EH (cell line): Measurements from ENCODE around the gene EIF6.
"Not testable (repeated sequence)": the region's sequence is repeated elsewhere in the genome, so short reads cannot be mapped to it uniquely, and the experiment has no call there.

Experiments
- DNase-seq: peaks from one replicate; pipeline ENCODE4 v3.0.0-alpha.2; 2015; ENCODE audit warnings: low read depth

The EIF6 gene

DNA sequence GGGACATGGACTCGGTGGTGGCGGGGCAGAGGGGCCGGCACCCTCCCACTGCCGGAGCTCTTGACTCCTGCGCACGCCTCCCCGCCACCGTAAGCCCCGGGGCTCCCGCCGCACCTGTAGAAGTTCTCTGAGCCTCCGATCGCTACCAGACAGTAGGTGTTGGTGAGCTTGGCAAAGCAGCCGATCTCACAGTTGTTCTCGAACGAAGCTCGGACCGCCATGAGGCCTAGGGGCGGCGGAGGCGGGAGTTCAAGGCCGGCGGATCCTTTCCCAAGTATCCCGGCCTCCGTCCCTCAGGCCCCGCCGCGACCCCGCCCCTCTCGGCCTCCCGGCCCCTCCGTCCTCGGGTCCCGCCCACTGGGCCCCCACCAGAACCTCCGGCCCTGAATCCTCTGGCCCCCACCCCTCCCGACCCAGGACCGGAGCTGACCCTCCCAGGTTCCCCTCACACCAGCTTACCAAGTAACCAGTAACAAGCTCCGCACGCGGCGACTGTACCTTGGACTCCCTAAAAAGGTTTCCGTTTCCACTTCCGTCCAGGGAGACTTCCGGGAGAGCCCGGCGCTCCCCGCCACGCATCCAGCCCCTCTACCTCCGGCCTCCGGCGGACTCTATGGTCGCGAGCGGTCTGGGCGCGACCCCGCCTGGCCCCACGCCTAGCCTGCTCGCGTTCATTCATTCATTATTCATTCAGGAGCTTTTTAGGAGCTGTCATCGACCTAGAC, at the start of gene EIF6:
Gene EIF6, minus strand, starts transcription at position 506 of the 725 bp plus-strand sequence. Its CDS starts 285 bp downstream, at position 221.
- peak; percentile 90 for DNase-seq

DNA sequence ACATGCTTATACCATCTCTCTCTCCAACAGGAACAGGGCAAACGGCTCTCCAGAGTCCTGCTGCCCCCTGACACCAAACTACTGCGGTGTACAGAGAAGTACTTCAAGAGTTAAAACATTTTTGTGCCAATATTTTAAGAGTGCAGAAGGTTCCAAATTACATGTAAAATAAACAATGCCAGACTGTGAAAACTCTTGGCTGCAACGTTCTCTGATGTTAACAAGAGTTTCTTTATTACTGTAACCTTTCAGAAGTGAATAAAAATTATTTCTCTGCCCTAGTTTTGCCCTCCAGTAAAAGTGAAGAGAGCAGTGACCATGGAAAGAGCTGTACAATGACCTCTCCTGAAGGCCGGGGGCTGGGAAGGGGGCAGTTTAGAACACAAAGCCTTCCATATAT, 49.0 kb upstream of the EIF6 start:
- no peak for DNase-seq

DNA sequence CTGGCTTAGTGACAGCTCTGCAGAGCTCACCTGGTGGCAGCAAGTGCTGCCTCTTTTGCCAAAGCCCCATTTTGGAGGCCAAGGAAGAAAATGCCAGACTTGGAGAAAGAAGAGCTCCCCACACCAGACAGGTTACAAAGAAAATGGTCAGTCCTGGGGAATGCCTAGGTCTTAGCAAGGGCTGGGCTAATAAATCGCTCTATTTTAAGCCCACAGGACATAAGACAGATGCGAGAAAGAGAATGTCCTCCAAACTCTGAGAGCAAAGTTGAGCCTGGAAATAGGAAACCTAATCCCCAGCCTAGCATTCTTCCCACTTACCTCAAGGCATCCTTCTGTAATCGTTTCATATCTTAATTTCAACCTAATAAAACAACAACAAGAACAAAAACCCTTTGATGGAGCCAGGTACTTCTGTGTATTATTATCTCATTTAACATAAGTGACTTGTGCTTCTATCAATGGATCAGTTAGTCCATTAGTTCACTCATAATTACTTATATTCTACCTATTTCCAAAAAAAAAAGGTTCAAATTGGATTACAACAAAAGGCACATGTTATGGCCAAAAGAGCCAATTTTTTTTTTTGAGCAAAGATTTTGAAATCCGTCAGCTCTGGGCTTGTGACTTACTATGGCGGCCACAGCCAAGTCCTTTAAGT, 48.1 kb upstream of the EIF6 start:
- DNase-seq, result no peak

DNA sequence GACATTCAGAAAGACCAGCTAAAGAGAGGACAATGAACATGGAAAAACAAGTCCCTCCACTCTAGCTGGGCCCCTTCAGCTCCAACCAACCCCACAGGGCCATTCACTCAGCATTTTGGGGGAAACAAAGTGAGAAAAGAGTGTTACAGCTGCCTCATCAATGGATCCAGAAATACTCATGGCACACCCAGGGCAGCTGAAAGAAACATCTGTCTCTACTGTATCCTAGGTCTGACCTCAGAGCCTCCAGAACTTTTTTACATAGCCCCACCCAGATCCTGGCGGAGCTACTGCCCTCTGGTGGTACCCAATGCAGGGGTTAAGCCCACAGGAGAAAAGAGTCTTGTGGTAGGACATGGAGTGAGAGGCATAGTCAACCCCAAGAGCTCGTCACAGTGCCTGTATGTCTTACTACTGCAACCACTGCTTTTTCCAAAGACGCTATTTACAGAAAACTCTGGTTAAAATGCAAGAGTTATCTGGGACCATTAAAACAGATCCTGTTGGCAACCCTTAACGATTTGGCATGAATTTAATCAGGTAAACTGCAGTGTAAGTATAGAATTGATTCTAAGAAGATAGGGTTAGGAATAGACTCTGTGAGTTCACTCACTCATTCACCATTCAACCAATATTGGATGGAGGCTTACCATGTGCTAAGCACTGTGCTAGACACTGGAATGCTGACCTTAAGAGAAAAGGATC, 45.0 kb upstream of the EIF6 start:
- peak; percentile 63 for DNase-seq

DNA sequence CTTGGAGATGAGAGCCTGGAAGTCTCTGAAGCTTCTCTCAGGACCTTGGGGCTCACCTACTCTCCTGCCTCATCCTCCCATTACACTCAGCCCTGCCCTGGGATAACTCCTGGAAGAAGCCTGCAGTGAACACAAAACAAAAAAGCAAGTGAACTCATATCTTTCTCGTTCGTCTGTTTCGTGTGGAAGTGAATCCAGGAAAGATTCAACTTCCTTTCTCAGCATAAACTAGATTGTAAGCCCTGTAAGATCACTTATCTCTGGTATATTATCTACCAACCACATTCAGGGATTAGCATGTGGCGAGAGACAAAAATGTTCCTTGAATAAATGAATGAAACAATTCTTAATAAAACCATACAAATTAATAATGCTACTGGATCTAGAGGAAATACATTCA, 44.1 kb upstream of the EIF6 start:
- no peak for DNase-seq

DNA sequence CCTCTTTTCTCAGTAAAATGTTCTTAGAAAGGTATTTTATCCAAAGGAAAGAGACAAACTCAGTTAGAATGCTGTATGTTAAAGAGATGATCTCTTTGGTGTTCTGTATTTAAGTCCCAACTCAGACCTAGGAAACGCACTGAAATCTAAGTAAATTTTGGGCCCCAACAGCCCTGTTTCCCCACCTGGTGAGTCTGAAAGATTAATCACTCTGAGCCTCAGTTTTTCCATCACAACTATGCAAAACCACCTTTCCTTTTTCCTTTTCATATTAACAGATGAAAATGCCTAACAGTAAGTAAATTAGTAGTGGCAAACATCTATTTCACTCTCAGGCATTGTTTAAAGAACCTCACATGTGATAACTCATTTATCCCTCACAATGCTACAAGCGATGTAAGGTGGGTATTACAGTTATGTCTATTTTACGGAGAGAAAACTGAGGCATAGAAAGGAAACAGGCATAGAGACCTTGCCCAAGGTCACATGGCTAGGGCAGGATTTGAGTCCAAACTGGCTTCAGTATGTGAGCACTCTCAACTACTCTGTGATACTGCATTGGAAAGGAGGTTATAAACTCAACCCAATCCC, 43.6 kb upstream of the EIF6 start:
- DNase-seq, result no peak

DNA sequence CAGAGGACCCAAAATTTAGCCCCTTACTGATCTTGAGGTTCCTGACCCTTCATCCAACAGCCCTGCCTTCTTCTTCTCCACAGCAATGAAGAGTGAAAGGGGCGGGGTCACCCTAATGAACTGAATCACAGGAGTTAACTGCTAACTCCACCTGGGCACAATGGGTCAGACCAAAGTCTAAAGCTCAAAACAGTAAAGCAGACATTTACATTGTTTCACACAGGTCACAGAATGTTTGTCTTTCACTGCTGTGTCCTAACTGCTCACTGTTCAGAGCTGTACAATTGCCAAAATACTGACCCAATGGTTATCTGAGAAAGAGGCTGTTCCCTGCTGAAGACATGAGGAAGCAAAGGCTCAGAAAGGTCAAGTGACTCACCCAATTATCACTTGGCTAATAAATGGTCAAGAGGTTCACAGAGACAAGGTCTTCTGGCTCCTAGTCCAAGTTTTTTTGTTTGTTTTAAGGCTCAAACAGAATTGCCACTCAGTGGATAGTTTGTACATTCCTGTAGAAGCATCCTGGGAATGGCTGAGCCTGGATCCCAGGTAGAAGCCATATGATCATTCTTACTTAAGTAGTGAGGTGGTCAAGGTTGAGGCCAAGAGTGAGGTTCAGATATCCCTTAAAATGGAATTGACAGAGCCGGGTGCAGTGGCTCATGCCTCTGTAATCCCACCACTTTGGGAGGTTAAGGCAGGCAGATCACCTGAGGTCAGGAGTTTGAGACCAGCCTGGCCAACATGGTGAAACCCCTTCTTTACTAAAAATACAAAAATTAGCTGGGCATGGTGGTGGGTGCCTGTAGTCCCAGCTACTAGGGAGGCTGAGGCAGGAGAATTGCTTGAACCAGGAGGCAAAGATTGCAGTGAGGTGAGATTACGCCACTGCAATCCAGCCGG, 42.8 kb upstream of the EIF6 start:
- peak; percentile 85 for DNase-seq

DNA sequence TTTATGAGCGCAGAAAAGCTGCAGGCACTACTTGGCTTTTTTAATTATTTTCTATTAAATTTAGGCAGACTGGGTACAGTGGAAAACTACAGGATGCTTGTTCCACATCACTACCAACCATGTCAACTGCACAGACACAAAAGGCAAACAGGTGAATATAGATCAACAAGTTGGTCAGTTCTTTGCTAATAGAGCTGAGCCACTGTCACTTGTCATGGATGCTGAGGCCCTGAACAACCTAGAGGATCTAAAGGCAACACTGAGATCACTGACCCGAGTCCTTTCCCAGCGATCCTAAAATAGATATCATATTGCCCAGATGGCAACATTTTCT, 42.1 kb upstream of the EIF6 start:
- no peak for DNase-seq

DNA sequence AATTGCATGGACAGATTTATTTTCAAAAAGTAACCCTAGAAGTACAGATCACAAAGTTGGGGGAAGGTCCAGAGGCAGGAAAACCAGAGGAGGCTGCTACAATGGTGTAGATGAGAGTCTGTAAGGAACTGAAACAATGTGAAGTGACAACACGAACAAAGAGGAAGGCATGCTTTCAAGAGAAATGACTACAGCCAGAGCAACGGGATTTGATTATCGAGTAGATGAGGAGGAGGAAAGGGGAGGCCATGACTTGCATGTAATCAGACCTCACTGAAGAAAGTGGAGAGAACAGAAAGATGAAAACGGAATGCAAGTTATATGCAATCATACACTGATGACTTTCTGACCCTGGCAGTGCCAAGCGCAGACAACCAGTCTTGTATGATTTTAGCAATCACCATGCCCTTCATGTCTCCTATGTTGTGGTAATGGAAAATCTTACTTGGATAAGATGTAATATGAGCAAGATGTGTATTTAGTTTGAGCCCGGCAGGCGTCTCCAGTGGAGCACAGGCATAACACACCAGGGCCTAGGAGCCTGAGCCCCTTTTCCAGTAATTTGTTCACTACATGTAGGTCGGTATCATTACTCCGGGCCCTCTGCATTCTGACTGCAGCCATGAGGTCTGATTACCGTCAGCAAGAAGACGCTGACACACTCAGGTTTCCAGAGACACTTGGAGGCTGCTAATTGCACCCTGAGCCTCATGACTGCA, 41.6 kb upstream of the EIF6 start:
- DNase-seq, result peak; percentile 34

DNA sequence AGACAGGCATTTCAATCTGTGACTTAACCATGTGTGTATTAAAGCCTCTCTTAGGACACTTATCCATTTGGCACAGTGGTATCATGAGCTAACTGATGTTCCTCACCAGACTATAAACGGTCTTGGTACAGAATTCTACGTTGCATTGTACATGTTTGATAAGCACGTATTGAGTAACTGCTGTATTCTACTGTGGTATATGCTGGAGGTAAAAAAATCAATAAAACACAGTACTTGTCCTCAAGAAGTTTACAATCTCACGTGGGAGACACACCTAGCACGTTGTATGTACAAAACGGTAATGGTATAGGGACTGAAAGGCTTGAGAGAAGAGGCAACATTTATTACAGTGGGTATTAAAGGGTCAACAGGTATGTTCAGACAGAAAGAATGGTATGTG, 40.8 kb upstream of the EIF6 start:
- DNase-seq, result no peak

DNA sequence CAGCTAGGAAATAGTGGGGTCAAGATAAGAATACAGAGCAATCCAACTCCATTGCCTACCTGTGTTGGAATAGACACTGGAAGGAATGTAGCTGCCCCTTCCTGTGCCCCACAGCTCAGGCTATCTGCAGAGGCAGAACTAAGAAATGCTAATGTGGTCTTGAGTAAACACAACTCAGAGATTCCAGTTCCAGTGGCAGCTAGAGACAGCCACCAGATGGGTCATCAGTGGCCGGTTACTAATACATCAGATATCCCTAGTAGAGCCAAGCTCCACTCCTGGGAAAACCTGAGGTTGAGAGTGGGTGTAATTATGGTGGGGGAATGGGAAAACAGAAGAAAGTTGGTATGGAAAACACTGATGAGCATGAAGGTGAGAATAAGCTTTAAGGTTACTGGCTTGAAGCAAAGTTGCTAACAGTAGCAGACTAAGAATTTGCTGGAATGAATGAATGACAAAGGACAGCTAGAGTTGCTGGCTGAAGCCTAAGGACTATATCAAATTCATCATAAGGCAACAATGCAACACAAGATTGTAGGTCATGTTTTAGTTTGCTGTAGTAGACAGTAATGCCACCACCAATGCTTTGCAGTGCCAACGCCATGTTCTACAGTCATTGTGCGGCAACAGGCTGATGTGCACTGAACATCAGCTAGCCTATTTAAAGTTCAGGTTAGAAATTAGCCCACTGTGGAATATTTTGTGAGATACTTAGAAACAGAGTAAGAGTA, 36.0 kb upstream of the EIF6 start:
- peak; percentile 95 for DNase-seq

DNA sequence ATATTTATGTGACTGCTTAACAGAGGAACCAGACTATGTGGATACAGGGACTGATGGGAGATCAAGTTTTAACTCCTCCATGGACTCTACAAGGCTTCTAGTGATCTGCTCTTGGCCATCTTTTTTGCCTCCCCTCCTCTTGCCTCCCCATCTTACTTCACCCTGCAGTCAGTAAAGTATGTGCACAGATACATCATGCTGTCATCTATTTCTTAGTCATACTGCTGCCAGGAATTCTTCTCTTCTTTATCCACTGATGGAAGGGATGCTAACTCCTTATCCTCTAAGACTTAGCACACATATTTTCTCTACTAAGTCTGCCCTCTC, 35.3 kb upstream of the EIF6 start:
- peak; percentile 87 for DNase-seq

DNA sequence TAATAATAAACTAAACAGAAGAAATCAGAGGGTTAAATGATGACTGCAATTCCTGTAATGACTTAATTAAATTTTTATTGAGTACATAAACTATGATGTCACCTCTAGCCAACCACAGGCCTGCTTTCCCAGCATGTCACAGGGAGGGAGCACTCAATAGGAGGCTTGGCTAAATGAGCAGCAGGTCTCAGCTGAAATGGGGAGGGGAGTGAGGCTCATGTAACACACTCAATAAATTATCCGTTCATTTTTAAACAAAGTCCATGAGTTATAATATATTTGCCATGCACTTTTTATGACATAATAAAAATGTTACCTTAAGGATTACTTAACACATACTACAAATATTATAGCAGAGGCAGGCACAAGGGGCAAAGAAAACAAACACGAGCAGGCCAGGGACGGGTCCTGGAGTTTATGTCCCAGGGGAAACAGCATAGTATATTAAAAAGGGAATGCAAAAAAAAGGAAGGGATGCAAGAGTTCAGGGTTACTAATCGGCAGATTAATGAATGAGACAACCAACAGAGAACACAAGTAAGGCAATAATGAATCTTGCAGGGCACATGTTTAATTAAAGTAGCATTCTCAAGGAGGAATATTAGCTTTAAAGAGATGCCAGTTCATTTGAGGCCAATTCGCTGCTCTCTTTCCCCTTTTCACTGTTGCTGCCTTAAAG, 34.8 kb upstream of the EIF6 start:
- DNase-seq, result peak; percentile 89

DNA sequence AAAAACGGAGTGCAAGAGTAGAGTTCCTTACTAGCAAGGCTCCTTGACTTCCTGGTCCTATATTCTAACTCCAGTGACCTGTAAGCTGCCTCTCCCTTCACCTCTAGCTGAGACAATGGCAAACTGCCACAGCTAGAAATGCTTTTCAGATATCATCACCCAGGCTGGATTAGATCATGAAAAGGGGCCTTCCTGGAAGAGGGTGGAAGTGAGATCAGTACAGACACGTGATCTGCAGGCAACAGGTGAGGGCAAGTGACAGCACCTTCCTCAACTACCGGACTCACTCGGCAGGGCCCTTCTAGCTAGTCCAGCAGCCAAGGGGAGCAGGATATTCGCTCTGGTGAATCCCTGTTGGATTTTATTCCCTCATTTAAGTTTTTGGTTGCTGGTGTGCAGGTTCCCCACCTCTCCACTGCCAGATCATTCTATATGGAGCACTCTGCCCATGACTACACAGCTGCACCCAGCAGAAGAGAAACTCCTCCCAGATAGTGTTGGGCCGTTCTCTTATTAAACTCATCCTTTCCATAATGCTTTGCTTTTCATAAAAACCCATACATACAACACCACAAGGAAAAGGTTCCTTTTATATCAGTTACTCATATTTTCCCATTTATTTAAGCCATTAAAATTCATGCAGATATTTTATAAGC, 34.1 kb upstream of the EIF6 start:
- DNase-seq, result peak; percentile 90

DNA sequence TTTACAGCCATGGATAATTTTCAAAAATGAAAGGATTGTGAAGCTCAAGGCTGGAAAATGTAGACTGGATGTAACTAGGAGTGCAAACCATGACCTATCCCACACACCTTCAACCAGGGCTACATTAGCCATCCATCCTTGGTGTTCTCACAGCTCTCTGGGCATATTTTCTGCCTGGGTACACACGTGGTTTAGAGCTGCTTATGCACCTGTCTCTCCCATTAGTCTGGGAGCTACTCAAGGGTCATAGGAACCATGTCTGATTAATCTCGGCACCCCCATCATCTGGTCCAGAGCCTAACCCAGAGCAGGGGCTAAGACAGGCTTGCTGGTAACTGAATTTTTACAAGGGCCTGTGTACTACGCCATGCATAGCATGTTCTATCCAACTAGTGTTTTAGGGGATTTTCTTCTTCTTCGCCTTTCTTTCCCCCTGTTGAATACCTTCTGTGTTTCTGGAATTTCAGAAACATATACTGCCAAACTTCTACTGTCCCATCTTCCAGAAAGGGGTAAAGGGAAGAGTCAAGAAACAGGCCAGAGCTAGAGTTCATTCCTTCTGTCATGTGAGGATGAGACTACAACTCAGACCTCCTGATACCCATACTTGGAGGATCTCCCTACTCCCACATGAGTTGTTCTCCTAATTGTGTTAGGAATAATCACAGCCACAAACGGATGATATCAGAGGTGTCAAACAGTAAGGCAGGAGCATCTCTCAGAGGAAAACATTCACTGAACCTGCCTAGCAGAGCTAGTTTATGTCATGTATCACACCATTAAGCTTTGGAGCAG, 33.0 kb upstream of the EIF6 start:
- DNase-seq, result peak; percentile 49

DNA sequence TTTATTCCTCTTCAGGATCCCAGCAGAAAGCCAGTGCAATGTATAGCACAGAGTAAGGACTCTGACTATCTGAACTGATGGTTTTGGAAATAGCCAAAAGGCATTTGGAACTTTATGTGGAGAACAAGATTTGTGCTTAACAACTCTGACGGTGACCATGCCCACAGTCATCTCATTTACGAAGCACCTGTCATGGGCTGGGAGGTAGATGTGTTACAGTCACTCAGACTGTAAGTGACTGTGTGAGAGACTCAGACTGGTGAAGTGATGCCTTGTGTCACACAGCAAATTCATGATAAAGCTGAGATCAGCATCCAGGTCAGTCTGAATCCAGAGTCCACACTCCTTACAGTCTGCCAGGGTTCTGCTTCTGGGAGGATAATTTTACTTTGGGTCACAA, 31.5 kb upstream of the EIF6 start:
- DNase-seq, result no peak

DNA sequence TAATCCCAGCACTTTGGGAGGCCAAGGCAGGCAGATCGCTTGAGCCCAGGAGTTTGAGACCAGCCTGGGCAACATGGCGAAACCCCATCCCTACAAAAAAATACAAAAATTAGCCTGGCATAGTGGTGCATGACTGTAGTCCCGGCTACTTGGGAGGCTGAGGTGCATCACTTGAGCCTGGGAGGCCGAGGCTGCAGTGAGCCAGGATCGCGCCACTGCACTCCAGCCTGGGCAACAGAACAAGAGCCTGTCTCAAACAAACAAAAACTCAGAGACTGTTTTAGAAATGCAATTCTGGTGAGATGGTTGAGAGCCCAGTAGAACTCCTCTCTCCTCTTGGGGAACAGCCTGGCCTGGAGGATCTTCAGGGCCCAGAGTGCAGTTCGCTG, 31.1 kb upstream of the EIF6 start:
- DNase-seq, result not testable (repeated sequence)

DNA sequence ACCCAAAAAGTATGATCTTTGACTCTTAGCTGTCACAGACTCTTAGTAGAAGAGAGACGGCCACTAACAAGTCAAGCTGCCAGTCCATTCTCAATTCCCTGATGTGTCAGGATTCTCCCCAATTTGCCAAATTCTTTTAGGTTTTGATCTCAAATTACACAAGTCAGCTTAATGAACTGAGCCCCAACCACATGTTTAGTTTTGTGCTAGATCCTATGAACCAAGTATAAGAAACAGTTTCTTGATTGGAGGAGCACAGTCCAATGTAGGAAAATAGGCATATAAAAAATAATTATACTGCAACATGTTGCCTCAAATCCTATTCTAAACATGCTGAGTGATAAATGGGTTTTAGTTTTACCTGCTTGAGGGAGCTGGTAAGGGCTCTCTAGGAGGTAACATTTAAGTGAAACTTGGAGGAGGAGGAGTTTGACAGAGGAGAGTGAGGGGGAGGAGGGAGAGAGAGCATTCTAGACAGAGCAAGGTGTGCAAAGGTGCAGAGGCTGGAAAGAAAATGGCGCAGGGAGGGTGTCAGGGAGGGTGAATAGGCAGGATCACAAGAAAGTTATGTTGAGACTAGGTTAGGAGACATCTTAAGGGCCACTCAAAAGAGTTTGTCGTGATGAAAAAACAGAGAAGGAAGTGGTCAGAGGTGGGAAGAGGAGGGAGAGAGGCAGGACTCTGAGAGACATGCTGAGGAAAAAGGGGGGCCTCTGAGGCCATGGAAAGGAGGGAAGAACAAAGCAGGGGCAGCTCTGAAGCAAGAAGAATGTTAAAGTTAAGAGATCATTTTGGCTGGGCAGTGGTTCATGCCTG, 30.5 kb upstream of the EIF6 start:
- DNase-seq, result peak; percentile 31
